ENCODE data around the gene CD180.

Gene CD180

DNA sequence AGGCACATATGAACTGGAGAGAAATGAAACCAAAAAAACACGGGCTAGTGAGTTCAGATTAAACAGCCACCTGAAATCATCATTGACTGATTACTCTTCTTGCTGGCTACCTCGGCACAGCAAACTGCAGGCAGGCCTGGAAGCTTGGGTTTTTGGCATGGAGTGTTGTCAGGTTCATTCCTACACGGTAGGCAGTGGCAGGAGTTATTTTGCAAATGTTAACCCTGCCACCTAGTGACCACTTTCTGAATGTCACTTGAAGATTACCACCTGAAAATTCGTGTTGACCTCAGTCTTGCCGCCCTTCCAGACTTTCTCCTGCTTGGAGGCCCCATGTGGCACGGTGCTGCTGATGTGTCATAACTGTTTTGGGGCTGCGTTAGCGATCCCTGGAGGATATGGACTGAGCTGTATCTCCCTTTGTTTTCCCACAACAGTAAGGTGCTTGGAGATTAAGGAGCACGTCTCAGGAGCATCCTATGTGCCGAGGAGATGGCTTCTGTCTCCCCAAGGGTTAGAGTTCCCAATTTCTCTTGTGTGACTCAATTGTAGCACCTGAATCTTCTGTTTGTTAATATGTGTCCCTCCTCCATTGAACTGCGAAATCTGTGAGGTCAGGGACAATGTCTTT lies 12.7 kb upstream of the CD180 start:
- peak; percentile 18 for DNase-seq

DNA sequence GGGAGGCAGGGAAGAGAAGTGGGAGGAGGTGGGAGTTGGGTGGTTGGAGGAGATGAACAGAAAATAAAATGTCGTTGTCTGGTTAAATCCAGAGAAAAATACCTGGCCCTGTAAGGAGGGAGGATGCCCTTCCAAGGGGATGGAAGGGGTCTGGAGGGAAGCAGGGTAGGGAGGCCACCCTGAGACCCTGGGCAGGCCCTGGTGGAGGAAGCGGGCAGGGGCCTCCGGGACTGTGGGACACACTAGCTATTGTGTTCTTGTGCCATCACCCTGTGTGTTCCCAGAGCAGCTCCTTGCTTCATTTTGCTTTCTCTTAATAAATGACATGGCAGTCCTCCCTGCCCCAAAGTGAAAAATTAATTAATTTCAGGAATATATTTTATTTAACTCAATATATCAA lies 11.8 kb upstream of the CD180 start:
- DNase-seq = no peak

DNA sequence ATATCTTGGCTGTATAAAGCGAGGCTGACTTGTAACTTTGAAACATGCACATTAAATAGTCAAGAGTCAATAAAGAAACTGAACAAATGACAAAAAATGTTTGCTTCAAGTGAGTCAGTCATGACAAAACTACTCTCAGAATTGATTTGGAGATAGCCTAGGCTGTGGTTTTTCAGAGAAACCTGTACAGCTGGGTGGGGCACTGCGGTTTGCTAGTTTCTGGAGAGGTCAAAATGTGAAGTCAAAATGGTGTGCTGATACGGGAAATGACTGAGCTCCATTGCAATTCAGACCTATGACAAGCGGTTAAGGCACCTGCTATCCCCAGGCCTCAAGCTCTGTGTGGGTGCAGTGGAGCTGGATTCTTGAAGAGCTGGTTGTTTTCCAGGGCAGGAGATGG lies 10.3 kb upstream of the CD180 start:
- no peak for DNase-seq

DNA sequence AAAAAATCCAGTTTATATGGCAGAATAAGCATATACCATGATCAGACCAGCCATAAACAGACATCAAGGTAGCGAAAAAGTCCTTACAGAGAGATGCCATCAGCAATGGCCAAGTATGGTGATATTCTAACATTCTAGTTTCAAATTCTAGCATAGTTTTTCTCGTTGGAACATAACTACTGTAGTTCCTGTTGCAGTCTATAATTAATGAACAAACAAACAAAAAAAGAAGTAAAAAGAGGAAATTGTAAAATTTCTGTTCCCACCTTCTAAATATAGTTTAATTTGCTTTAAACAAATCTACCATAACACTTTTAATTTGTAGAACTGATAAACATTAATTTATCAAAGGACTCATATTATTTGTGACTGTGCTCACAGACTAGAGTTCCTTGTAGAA lies 9.9 kb upstream of the CD180 start:
- DNase-seq = no peak

DNA sequence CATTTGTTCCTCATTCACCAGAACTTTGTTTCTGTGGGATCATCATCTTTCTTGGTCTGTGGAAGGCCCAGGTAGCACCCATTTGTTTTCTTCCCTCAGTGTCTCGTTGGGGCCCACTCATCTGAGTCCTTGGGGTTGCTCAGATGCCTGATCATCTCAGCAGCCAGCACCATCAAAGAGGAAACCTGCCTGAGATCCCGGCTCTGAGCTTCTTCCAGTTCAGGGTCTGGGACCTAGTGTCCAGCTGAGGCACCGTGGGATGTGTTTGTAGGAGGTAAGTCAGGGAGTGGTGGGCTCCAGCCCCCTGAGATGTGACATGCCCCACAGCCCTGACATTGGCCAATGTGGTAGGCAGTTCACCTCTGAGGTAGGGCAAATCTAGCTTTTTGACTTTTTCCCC lies 9.4 kb upstream of the CD180 start:
- no peak for DNase-seq

DNA sequence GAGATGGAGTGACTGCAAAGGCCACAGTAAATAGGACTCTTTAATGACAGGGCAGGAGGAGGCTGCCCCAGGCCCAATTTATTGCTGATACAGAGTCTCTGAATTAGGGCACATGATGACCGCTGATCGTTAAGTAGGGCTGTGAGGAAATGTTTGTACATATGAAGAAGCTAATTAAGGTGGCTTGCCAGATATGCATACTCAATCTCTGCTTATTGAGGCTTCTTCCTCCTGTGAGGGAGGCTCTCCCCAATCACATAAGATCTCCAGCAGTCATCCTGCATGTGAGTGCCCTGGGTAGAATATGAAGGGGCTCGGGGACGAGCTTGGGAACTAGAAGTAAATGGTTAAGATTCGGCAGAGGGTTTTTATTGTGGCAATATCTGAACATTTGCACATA lies 8.2 kb upstream of the CD180 start:
- no peak for DNase-seq

DNA sequence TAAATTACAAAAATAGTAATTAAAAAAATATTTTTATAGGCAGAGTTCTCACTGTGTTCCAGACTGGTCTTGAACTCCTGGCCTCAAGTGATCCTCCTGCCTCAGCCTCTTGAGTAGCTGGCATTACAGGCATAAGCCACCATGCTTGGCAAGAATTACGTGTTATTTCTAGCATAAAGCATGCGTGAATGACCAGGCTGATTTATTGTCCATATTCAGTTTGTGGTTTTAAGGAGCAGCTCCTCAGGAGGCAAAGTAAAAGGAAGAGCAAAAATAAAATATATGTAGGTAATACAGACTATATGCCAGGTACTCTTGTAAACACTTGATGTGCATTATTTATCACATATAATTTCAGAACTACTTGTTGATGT lies 7.1 kb upstream of the CD180 start:
- DNase-seq = no peak

DNA sequence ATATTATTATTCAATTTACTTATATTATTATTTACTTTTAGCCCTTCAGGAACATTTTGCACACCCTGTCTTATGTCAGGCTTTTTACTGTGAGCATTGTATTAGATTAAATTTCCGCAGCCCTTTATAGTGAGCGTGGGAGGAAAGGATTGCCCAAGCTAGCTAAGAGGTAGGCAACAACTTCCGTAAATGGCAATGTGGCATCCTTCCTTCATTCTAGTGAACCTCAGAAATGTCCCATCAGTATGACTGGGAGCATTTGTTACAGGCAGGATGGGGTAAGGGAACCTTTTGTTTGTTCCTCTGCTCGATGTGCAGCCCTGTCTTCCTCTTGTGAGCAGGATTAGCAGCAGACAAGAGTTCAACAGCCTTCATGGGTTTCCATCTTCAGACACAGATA lies 6.2 kb upstream of the CD180 start:
- no peak for DNase-seq

DNA sequence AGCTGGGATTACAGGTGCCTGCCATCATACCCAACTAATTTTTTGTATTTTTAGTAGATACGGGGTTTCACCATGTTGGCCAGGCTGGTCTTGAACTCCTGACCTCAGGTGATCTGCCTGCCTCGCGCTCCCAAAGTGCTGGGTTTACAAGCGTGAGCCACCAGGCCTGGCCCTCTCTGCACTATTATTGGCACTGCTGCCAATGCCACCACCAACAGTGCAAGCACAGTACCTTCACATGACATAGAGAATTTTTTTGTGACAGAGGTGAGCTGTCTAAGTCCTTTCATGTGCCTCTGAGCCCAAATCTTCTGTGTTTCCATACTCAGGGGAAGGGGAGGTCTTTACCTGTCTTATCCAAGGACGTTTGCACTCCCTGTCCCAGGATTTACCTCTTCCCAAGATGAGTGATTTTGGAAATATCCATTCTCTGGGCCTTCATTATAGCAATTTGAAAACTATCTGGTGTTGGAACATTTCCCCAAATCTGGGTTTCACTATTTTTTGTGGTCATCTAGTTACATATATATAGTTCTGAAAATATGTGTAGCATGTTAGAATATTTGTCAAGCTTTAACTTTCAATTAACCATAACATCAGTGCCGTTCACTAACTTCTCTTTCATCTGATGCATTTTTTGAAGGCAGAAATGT lies 5.4 kb upstream of the CD180 start:
- no peak for DNase-seq

DNA sequence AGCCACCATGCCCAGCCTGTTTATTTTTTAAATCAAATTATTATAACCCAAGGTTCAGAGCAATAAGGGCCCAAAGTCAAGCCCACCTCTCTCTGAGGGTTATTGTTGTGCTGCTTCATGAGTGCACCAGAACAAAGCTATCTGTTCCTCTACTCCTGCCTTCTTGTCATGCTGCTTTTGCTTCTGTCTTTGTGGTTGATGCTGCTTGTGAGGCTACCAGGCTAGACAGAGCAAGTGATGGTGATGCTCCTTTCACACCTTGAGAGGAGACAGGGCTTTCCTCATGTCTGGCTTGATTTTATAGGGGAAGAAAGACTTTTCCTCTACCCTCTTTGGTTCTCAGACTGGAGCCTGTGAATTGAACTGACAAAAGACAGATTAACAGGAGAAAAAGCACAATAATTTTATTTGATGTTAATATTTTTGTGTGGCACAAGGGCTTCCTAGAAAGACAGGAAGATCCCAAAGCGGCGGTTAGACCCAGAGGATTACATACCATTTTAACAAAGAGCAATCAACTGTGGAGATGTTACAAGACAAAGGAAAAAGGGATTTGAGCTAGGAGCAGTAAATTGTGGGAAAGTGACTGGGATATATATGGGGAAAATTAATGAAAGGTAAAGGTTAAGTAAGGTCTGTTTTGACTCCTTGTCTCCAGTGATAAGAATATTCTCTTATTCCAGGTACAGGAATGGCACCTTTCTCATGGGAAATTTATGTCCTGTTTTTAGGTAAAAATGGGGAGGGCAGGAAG lies 4.4 kb upstream of the CD180 start:
- DNase-seq = no peak

DNA sequence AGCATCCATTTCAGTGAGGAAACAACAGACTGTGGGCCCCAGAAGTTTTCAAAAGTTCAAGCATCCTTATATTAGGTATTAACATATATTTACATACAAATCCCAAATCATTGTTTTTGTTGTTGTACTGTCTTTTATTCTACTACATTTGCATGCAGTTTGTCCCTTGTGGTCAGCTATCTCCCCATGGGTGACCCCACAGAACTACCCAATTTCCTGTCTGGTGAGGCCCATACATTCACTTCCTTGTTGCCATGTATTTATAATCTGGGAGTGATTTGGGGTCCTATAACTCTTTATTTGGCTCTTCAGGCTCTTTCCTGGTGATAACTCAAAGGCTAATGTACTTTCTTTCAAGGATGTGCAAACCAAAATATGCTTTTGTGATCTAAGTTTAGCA lies 3.3 kb upstream of the CD180 start:
- no peak for DNase-seq

DNA sequence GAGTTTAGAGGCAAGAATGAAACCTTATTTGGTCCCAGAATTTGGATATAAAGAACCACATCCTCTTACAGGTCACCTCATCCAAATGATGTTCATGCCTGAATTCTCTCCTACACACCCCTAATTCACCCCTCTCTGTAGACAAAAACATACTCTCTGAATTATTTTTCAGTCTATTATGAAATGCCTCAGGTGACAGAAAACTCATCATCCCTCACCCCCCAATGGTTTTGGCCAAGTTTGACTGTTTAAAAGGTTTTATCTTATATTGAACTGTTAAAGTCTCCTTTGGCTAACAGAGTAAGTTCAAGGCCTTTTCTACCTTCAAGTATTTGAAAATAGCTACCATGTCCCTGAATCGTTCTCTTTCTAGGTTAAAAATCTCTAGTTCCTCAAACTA lies 2.3 kb upstream of the CD180 start:
- DNase-seq = no peak

DNA sequence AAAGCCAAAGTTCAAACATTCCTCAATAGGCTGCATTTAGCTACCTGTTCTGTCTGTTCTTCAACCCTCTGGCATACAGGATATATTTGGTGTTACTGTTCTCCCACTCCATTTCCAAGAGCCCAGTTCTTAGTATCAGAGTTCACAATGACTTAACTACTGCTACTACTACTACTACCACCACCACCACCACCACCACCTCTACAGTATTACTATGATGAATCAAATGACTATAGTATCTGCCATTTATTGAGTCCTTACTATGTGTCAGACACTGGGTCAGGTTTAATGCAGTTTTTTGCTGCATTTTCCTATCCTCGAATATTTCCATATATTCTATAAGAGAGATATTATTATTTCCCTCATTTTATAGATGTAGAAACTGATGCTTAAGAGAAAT lies 937 bp upstream of the CD180 start:
- DNase-seq = no peak

DNA sequence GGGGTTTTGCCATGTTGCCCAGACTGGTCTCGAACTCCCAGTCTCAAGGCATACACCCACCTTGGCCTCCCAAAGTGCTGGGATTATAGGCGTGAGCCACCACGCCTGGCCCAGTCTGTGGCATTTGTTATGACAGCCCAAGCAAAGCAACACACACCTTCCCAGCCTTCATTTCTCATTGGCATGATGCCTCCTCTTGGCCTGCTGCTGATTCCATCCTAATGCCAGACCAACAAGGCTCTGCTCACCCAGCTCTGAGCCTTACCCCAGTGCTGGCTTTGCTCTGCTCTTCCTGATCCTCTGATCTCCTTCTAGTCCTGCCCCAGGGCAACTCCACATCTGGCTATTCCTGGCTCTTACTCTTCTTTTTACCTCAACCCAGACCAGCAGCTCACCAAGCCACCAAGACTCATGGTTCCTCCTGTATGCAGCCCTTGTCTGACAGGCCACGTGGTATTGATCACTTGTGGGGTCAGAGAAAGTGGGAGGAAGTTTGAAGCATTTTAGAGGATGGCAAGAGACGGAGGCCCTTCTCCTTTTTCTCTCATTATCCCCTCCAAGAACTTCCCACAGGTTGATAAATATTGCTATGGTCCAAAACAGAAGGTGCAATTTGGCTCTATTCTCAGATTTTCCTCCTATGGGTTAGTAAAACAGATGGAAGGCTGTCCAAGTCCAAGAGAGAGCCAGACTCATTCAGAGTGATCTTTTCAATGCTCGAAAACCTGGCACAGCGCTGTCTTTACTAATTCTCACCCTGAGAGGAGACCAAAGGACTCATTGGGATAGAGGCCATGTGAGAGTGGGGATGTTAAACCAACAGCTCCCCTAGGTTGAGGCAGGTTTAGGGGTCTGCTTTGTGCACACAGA lies 958 bp downstream of the CD180 start:
- no peak for DNase-seq

DNA sequence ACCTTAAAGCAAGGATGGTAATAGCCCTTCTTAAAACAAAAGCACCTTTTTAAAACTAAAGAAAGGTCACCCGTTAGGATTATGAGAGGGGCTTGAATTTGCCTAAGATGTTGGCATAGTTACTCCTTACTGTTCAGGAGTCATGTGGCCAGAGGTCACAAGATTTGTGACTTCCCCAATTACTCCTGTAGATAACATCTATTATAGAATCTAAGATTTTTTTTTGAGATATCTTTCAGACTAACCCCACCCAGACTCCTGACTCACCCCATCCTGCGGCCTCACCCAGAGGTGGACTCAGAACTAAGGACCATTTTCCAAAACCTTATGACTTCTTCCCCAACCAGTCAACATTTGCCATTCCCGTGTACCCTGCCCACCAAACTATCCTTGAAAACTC lies 2.4 kb downstream of the CD180 start:
- DNase-seq = no peak

DNA sequence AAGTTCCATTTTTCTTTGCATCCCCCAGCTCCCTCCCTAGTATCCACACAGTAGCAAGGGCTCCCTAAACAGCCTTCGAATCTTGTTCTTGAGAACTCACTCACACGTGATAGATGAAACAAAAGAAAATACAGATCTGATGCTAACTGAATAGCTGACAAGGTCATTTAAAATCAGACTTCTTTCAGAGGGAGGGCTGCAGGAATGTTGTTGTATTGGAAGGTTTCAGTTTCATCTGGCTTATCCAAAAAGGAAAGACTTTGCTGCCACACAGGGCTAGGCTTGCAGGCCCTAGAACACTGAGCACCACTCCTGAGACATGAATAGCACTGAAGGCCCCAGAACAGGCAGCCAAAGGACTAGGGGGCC lies 3.2 kb downstream of the CD180 start:
- DNase-seq = no peak

DNA sequence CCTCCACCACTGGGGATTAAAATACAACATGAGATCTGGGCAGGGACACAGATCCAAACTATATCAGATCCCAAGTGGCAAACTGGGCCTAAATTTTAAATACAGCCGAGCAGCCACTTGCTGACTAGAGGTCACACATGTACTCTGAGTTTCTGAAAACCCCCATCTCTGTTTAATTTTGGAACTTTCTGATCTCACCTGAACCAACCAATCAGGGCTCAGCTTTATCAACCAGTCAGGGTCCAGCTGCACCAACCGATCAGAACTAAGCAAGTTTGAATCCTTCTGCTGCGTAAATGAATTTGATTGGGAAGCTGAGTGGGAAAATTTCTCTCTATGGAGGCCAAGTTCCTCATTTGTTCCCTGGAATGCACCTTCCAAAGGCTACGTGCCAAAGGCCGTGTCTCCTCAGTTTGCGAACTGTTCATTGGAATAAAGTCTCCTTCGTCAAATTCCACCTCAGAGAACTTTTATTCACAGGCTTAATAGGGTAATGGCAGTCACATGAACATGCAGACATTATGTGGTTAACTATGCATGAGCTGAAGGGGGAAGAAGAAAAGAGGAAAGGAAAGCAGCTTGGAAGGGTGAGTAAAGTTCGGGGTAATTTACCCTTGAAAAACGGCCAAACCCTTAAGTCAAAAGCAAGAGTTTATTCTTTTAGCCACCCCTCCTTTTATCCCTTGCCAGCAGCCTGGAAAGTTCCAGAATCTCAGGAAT lies 3.7 kb downstream of the CD180 start:
- no peak for DNase-seq

DNA sequence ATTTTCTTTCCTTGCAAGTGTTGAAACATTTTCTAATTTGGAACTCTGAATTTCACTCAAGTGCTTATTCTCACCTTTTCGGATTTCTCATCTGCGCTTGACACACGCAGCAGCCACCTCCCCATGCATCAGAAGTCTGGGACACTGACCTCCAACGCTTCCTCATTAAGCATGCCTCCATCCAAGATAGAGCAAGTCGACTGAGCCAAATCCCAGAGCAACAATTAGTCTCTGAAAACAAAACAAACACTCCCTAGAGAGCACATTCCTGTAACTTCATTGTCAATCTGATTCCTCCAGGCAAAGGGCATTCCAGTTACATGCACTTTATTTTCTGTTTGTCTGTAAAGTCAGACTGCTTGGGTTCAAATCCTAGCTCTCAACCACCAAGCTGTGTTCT lies 5.7 kb downstream of the CD180 start:
- no peak for DNase-seq

DNA sequence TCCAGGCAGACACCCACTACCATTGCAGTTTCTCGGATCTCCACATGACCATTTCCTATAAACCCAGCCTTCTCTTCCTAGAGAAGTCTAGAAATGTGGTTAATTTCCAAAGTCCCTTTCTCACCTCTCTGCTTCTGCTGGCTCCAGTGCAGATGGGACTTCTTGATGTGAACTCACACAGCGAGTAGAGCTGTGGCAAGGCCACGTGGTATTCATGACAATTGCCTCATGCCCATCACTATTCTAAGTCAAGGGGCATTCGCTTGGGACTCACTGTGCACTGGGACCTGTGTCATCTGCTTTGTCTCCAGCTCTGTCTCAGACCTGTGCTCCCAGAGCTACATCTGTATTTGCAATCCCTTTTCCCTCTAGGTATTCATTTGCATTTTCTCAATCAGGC lies 6.2 kb downstream of the CD180 start:
- DNase-seq = no peak

DNA sequence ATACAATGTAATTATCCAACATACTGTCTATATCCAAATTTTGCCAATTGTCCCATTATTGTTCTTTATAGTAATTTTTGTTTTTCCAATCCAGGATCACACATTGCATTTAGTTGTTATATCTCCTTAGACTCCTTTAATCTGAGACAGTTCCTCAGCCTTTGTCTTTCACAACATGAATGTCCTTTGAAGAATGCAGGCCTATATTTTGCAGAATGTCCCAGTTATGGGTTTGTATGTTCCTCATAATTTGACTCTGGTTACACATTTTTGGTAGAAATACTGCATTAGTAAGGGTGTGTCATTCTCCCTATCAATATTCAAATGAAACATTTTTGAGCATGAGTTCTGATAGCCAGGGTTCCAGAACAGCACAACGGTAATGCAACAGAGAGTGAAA lies 6.7 kb downstream of the CD180 start:
- no peak for DNase-seq

DNA sequence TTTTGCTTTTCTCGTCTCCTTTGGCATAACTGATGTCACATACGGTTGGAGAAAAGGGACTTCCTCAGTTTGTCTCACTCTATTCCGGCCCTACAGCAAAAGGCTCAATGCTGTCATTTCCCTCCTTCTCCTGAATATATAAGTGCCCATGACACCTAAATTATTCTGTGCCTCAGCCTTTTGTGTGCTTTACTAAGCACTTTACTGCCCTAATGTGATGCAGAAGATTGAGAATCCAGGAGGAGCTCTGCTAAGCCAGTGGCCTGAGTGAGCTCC lies 7.6 kb downstream of the CD180 start:
- DNase-seq = no peak

DNA sequence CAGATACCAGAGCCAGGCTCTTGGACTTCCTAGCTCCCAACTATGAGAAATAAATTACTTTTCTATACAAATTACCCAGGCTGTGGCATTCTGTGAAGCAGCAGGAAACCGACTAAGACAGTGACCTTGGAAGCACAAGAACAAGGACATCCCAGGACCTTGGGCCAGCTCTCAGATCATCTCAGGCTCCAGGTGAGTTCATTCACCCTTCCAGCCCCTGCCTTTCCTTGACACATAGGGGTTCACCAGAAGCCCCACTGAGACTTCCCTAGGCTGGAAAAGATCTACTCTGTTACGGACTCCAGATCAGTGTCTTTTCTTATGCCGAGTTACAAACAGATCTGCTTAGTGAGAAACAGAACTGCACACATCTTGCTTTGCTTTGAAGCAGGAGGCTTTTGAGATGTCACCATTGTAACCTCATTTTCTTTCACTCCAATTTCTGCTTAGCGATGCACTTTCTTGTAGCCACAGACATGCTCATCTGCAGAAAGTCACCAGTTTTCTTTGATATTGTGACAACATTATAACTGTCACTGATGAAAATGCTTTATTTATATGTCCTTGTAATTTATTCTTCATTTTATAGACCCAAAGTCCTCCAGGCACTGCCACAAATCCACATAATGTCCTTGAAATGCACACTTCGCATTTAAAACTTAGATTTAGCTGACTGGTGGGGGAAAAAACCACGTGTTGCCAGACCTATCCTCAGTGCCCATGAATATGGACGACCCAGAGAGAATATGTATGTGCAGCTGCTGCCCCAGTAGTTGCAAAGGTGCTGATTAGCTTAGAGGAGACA lies 8.1 kb downstream of the CD180 start:
- no peak for DNase-seq
